Measurements from ENCODE around the gene DLG1.

- TF ChIP-seq RAD21 (conservative IDR thresholded peaks at IDR 0.05) (no peak), SMC3 (conservative IDR thresholded peaks at IDR 0.05; ENCODE audit: poor library complexity) (no peak), CTCF (IDR thresholded peaks at IDR 0.05; ENCODE audit: poor library complexity, severe bottlenecking) (no peak), POLR2AphosphoS5 (IDR thresholded peaks at IDR 0.05) (no peak)
Measured at GRCh38 chr3:197266331-197266730, 32.1 kb downstream of the DLG1 start.

Data from neural cell (in vitro differentiated cells).